ENCODE measurements around the gene RBM33. TPM values are rescaled to one million over a fixed set of nuclear protein-coding genes. Genes with fewer than 3 reads are reported as not detected.

The RBM33 gene
- total and polyA plus RNA-seq, 2 of the 13 experiments (the other 11 are each of a cell fraction or from before 2014, with no cell fraction given) = 12.4 to 28.9 TPM

GRCh38 chr7:155682484-155682883 lies 38.0 kb downstream of the RBM33 start (continued):
- no peak for TF ChIP-seq MLXIP (CRISPR knock-in tag; IDR thresholded peaks at IDR 0.05; ENCODE audit: borderline replicate concordance)
- TF ChIP-seq PHF5A (CRISPR knock-in tag; IDR thresholded peaks at IDR 0.05; ENCODE audit: low read depth, unreplicated experiment) = peak; percentile 78
- TF ChIP-seq YY1 (IDR thresholded peaks at IDR 0.05; ENCODE audit: insufficient read depth, insufficient replicate concordance, low read depth, low read length) = no peak
- 0 out of 2 replicates have a peak, but pooled peaks have one; percentile 25 for TF ChIP-seq HMG20B (CRISPR knock-in tag; conservative IDR thresholded peaks at IDR 0.05)
- TF ChIP-seq ZSCAN30 (CRISPR knock-in tag; IDR thresholded peaks at IDR 0.05) = no peak
- TF ChIP-seq DPF2 (CRISPR knock-in tag; IDR thresholded peaks at IDR 0.05; ENCODE audit: borderline replicate concordance, low read depth) = peak; percentile 94
- TF ChIP-seq ZNF510 (CRISPR knock-in tag; IDR thresholded peaks at IDR 0.05; ENCODE audit: low read depth) = no peak
- 0 out of 2 replicates have a peak, but pooled peaks have one; percentile 31 for TF ChIP-seq PPARG (CRISPR knock-in tag; conservative IDR thresholded peaks at IDR 0.05)
- TF ChIP-seq ZNF564 (CRISPR knock-in tag; IDR thresholded peaks at IDR 0.05) = no peak
- no peak for TF ChIP-seq ZFP1 (CRISPR knock-in tag; IDR thresholded peaks at IDR 0.05)
- TF ChIP-seq BCL3 (CRISPR knock-in tag; IDR thresholded peaks at IDR 0.05) = no peak
- no peak for TF ChIP-seq PAF1 (CRISPR knock-in tag; IDR thresholded peaks at IDR 0.05)
- no peak for TF ChIP-seq CENPX (CRISPR knock-in tag; IDR thresholded peaks at IDR 0.05)
- no peak for TF ChIP-seq NR0B2 (CRISPR knock-in tag; IDR thresholded peaks at IDR 0.05)
- no peak for TF ChIP-seq ATF1 (CRISPR knock-in tag; IDR thresholded peaks at IDR 0.05)
- TF ChIP-seq ZNF124 (CRISPR knock-in tag; IDR thresholded peaks at IDR 0.05) = peak; percentile 41; the same call in 1 of the 2 replicates
- peak; percentile 85 to 91 for TF ChIP-seq EP300 (IDR thresholded peaks at IDR 0.05; ENCODE audit: low read depth in 2 of 2, low read length in 2 of 2)
- TF ChIP-seq EP300 (CRISPR knock-in tag; IDR thresholded peaks at IDR 0.05; ENCODE audit: borderline replicate concordance) = peak; percentile 80
- no peak for TF ChIP-seq HES4 (CRISPR knock-in tag; IDR thresholded peaks at IDR 0.05; ENCODE audit: borderline replicate concordance)
- no peak for TF ChIP-seq ZSCAN12 (CRISPR knock-in tag; IDR thresholded peaks at IDR 0.05)
- peak; percentile 62; the same call in 1 of the 2 replicates for TF ChIP-seq ZNF441 (CRISPR knock-in tag; IDR thresholded peaks at IDR 0.05; ENCODE audit: borderline replicate concordance)
- TF ChIP-seq ZNF17 (CRISPR knock-in tag; IDR thresholded peaks at IDR 0.05) = no peak
- TF ChIP-seq ZNF549 (CRISPR knock-in tag; IDR thresholded peaks at IDR 0.05) = no peak
- no peak for TF ChIP-seq PHF8 (CRISPR knock-in tag; IDR thresholded peaks at IDR 0.05)
- TF ChIP-seq ZNF839 (CRISPR knock-in tag; IDR thresholded peaks at IDR 0.05; ENCODE audit: borderline replicate concordance) = no peak
- no peak for TF ChIP-seq KLF6 (CRISPR knock-in tag; IDR thresholded peaks at IDR 0.05)
- TF ChIP-seq NPAS2 (CRISPR knock-in tag; IDR thresholded peaks at IDR 0.05; ENCODE audit: borderline replicate concordance) = no peak
- TF ChIP-seq HOXA3 (CRISPR knock-in tag; IDR thresholded peaks at IDR 0.05) = peak; percentile 87; the same call in 1 of the 2 replicates
- no peak for TF ChIP-seq MAZ (IDR thresholded peaks at IDR 0.05; ENCODE audit: borderline replicate concordance, low read depth, low read length)
- no peak; the same call in 1 of the 2 replicates for TF ChIP-seq MAZ (CRISPR knock-in tag; IDR thresholded peaks at IDR 0.05; ENCODE audit: low read depth)
